Right lobe of liver (tissue), 4 donors: ENCODE results near the gene LCA5L.

Experiments
- CTCF ChIP-seq, 4 donors: fragments of 200-600 bp in 3 of 4; fragments of 450-650 bp in 1 of 4; IDR thresholded peaks; one replicate each; pipeline versions ENCODE4 v1.5.1 to v1.8.0; 2016 to 2022; ENCODE audit warnings: antibody characterized with exemption in 4 of 4, mild to moderate bottlenecking in 2 of 4
- POLR2A ChIP-seq: fragments of 450-650 bp; IDR thresholded peaks from one replicate; pipeline ENCODE4 v1.6.1; 2017; ENCODE audit warnings: antibody characterized with exemption, mild to moderate bottlenecking
- donor health status: DM: no; HTN: no; CAD: no.
- donor health status: DM: no; HTN: no; CAD: no.
- donor health status: DM: no; HTN: yes; CAD: no.

DNA sequence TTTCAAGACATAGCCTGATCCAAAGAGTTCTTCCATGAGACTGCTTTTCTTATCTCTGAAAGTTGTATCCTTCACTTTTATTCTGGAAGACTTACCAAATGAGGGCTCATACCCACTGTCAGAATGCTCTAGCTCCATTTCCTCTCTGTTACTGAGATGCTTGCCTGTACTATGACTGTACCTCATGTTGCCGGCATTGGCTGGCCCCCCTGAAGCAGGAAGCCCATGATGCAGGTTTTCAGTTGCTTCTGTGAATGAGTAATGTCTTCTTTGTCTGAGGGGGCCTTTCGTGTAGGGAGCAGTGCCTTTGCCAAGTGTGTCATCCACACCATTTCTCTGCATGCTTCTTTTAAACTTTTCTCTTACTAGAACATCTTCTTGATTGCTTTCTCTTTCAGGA is 39.5 kb downstream of the LCA5L start:
- TF ChIP-seq CTCF (IDR thresholded peaks at IDR 0.05) (no peak), POLR2A (no peak)
